ENCODE data around the gene LRRC61.

DNA sequence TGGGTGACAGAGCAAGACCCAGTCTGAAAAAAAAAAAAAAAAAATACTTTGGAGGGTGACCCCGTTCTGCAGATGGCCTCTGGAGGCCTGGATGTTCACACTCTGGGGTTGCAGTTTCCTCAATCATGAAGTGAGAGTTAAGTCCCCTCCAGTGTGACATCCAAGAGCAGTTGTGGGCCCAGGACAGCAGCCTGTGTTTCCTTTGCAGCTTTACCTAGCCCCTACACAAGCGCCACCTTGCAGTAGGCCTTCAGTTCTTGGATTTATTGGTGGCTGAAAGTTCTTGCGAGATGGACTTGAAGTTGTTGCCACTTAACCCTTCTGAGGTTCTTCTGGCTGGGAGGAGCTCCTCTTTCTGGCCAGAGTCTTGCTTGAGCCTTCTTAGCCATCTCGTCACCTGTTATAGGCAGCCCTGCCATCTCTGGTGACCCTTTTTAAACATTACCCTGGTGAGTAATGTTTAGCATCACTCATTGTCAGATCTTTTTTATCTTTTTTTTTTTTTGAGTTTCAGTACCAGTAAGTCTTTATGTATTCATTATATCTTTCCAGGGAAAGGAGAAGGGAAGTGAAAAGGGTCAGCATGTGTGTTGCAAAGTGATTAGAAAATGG, 3.6 kb downstream of the LRRC61 start:
- TF ChIP-seq, protein P1, sequence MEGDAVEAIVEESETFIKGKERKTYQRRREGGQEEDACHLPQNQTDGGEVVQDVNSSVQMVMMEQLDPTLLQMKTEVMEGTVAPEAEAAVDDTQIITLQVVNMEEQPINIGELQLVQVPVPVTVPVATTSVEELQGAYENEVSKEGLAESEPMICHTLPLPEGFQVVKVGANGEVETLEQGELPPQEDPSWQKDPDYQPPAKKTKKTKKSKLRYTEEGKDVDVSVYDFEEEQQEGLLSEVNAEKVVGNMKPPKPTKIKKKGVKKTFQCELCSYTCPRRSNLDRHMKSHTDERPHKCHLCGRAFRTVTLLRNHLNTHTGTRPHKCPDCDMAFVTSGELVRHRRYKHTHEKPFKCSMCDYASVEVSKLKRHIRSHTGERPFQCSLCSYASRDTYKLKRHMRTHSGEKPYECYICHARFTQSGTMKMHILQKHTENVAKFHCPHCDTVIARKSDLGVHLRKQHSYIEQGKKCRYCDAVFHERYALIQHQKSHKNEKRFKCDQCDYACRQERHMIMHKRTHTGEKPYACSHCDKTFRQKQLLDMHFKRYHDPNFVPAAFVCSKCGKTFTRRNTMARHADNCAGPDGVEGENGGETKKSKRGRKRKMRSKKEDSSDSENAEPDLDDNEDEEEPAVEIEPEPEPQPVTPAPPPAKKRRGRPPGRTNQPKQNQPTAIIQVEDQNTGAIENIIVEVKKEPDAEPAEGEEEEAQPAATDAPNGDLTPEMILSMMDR (conservative IDR thresholded peaks at IDR 0.05 in 1 of 2, IDR thresholded peaks at IDR 0.05 in 1 of 2; ENCODE audit: extremely low read depth in 1 of 2, insufficient read depth in 1 of 2, low read depth in 1 of 2, low read length in 2 of 2), result no peak
- no peak for TF ChIP-seq EZH2 (IDR thresholded peaks at IDR 0.05; ENCODE audit: borderline replicate concordance, low read length)

Data from mammary epithelial cell (primary cell).